ENCODE data around the gene SALL1.

- TF ChIP-seq POLR2AphosphoS5 (IDR thresholded peaks at IDR 0.05; ENCODE audit: low read depth, low read length), result no peak
- no peak for TF ChIP-seq KDM1A (IDR thresholded peaks at IDR 0.05; ENCODE audit: borderline replicate concordance, low read length)
- TF ChIP-seq EZH2 (IDR thresholded peaks at IDR 0.05; ENCODE audit: low read depth, low read length, severe bottlenecking), result no peak
- no peak for TF ChIP-seq POLR2A (IDR thresholded peaks at IDR 0.05; ENCODE audit: control extremely low read depth in 1 of 2, low read depth in 2 of 2, low read length in 2 of 2)
- no peak for TF ChIP-seq CTCF (IDR thresholded peaks at IDR 0.05; ENCODE audit: control extremely low read depth in 1 of 3, insufficient read depth in 1 of 3, low read depth in 1 of 3, low read length in 3 of 3)
- no peak for TF ChIP-seq HDAC2 (IDR thresholded peaks at IDR 0.05; ENCODE audit: borderline replicate concordance in 1 of 2, low read depth in 2 of 2, low read length in 2 of 2)
- no peak for TF ChIP-seq SP4 (IDR thresholded peaks at IDR 0.05; ENCODE audit: low read length)
- TF ChIP-seq GABPA (IDR thresholded peaks at IDR 0.05; ENCODE audit: borderline replicate concordance, insufficient read depth, low read length), result no peak
- no peak for TF ChIP-seq ATF2 (IDR thresholded peaks at IDR 0.05; ENCODE audit: low read length)
- TF ChIP-seq TEAD4 (IDR thresholded peaks at IDR 0.05; ENCODE audit: low read depth, low read length), result no peak
Observed at GRCh38 chr16:51107742-51108141, 43.3 kb downstream of the SALL1 start.

All from H1 (cell line).